GM23338 (cell line): ENCODE data around the gene PARVG. TPM values are rescaled to one million over a fixed set of nuclear protein-coding genes. Genes with fewer than 3 reads are reported as not detected.

Experiments
- ATAC-seq: fragments of 200-7000 bp; cut with Tn5 transposase; 3 replicates; pipeline ENCODE4 v1.9.1; 2020
- DNase-seq: peaks from one replicate; pipeline ENCODE4 v3.0.0-alpha.2; 2015; ENCODE audit warnings: low spot score
- H2AFZ ChIP-seq: fragments of 200-600 bp; sonication (generic); 2 replicates; pipeline ENCODE4 v1.8.0; 2016; ENCODE audit warnings: antibody characterized with exemption, mild to moderate bottlenecking, moderate library complexity
- H3F3A ChIP-seq: fragments of 200-600 bp; sonication (generic); replicated peaks from 2 replicates; pipeline ENCODE4 v1.8.0; 2017; ENCODE audit warnings: antibody characterized with exemption, mixed run types, low read depth
- H3K27ac ChIP-seq: fragments of 200-600 bp; sonication (generic); 2 replicates; pipeline ENCODE4 v1.6.1; 2016; ENCODE audit warnings: low read depth
- H3K27me3 ChIP-seq: fragments of 200-600 bp; sonication (generic); 2 replicates; pipeline ENCODE4 v1.8.0; 2016; ENCODE audit warnings: mild to moderate bottlenecking, mixed run types, moderate library complexity; ENCODE audit not compliant: insufficient read depth
- H3K36me3 ChIP-seq: fragments of 200-600 bp; sonication (generic); 2 replicates; pipeline ENCODE4 v1.8.0; 2016; ENCODE audit warnings: mild to moderate bottlenecking; ENCODE audit not compliant: insufficient read depth
- H3K4me1 ChIP-seq: fragments of 200-600 bp; sonication (generic); 2 replicates; pipeline ENCODE4 v1.8.0; 2016; ENCODE audit warnings: mild to moderate bottlenecking, moderate library complexity; ENCODE audit not compliant: insufficient read depth
- H3K4me2 ChIP-seq: fragments of 200-600 bp; sonication (generic); 2 replicates; pipeline ENCODE4 v1.7.1; 2017; ENCODE audit warnings: mixed run types
- H3K4me3 ChIP-seq: fragments of 200-600 bp; sonication (generic); 2 replicates; pipeline ENCODE4 v1.6.1; 2016; ENCODE audit warnings: mixed run types
- H3K79me2 ChIP-seq: fragments of 200-600 bp; sonication (generic); replicated peaks from 2 replicates; pipeline ENCODE4 v1.8.0; 2017; ENCODE audit warnings: mild to moderate bottlenecking; ENCODE audit not compliant: insufficient read depth
- H3K9me2 ChIP-seq: fragments of 200-600 bp; sonication (generic); 2 replicates; pipeline ENCODE4 v1.8.0; 2017; ENCODE audit not compliant: insufficient read depth
- H4K20me1 ChIP-seq: fragments of 200-600 bp; sonication (generic); replicated peaks from 2 replicates; pipeline ENCODE4 v1.8.0; 2017; ENCODE audit warnings: mild to moderate bottlenecking; ENCODE audit not compliant: insufficient read depth
- H3K27ac Mint-ChIP-seq: 2 replicates; pipeline ENCODE4 v1.8.0; 2020; ENCODE audit warnings: inconsistent platforms, mild to moderate bottlenecking, moderate library complexity, mixed read lengths
- H3K27me3 Mint-ChIP-seq: 3 replicates; pipeline ENCODE4 v1.8.0; 2022; ENCODE audit warnings: low read depth, mild to moderate bottlenecking, moderate library complexity, mixed read lengths, inconsistent platforms; ENCODE audit not compliant: insufficient read depth, poor library complexity
- H3K36me3 Mint-ChIP-seq: 3 replicates; pipeline ENCODE4 v1.8.0; 2021; ENCODE audit warnings: low read depth, mild to moderate bottlenecking, inconsistent platforms, moderate library complexity, mixed read lengths
- H3K4me1 Mint-ChIP-seq: 3 replicates; pipeline ENCODE4 v1.8.0; 2020; ENCODE audit warnings: mild to moderate bottlenecking, inconsistent platforms, mixed read lengths
- H3K4me3 Mint-ChIP-seq: 3 replicates; pipeline ENCODE4 v1.8.0; 2021; ENCODE audit warnings: moderate library complexity, mild to moderate bottlenecking, inconsistent platforms, mixed read lengths
- H3K9me3 Mint-ChIP-seq: 3 replicates; pipeline ENCODE4 v1.8.0; 2020; ENCODE audit warnings: moderate library complexity, mild to moderate bottlenecking, inconsistent platforms, mixed read lengths
- CREB1 ChIP-seq: fragments of 250-450 bp; sonication (Bioruptor Pico); IDR thresholded peaks from 2 replicates; pipeline ENCODE4 v1.5.0; 2020; ENCODE audit warnings: low read depth, mild to moderate bottlenecking, moderate library complexity
- CTCF ChIP-seq, 2 experiments: fragments of 200-600 bp in 1 of 2; sonication (generic) in 1 of 2; conservative IDR thresholded peaks; 2 replicates each; pipeline versions ENCODE4 v1.5.1 to v1.6.1; 2016 to 2017; ENCODE audit warnings: antibody characterized with exemption in 2 of 2, low read depth in 2 of 2, mild to moderate bottlenecking in 2 of 2, moderate library complexity in 1 of 2
- ETS1 ChIP-seq: IDR thresholded peaks from 2 replicates; pipeline ENCODE4 v1.6.1; 2016; ENCODE audit warnings: antibody characterized with exemption
- EZH2 ChIP-seq: fragments of 200-600 bp; sonication (generic); IDR thresholded peaks from one replicate; pipeline ENCODE4 v1.8.0; 2017; ENCODE audit warnings: antibody characterized with exemption, mild to moderate bottlenecking, low read depth; ENCODE audit not compliant: unreplicated experiment
- EZH2phosphoT487 ChIP-seq: fragments of 200-600 bp; sonication (generic); IDR thresholded peaks from one replicate; pipeline ENCODE4 v1.8.1; 2018; ENCODE audit warnings: antibody characterized with exemption; ENCODE audit not compliant: unreplicated experiment
- JUNB ChIP-seq: IDR thresholded peaks from one replicate; pipeline ENCODE4 v1.6.1; 2016; ENCODE audit warnings: antibody characterized with exemption; ENCODE audit not compliant: unreplicated experiment
- NANOG ChIP-seq: IDR thresholded peaks from 2 replicates; pipeline ENCODE4 v1.6.1; 2016; ENCODE audit warnings: antibody characterized with exemption, borderline replicate concordance
- POLR2AphosphoS5 ChIP-seq: IDR thresholded peaks from 2 replicates; pipeline ENCODE4 v1.6.1; 2016; ENCODE audit warnings: antibody characterized with exemption, low read depth
- STAT1 ChIP-seq: IDR thresholded peaks from one replicate; pipeline ENCODE4 v1.6.1; 2016; ENCODE audit warnings: antibody characterized with exemption; ENCODE audit not compliant: unreplicated experiment
- ZNF114 ChIP-seq: fragments of 250-450 bp; sonication (Bioruptor Pico); IDR thresholded peaks from 2 replicates; pipeline ENCODE4 v1.5.0; 2020; ENCODE audit warnings: mild to moderate bottlenecking, moderate library complexity
- ZNF331 ChIP-seq: fragments of 250-450 bp; sonication (Bioruptor Pico); IDR thresholded peaks from 2 replicates; pipeline ENCODE4 v1.5.0; 2020; ENCODE audit warnings: low read depth, mild to moderate bottlenecking, moderate library complexity
- ZNF462 ChIP-seq: fragments of 250-450 bp; sonication (Bioruptor Pico); IDR thresholded peaks from 2 replicates; pipeline ENCODE4 v1.5.0; 2020; ENCODE audit warnings: mild to moderate bottlenecking, moderate library complexity
- polyA plus RNA-seq: library from polyadenylated mRNA; unstranded; fragments of >200 nt; fragmentation: Nextera tagmentation; extraction: Ambion mirVana; gene quantifications from 2 replicates; pipeline ENCODE4 v1.2.1, GENCODE V29; 2016
- total RNA-seq: library from RNA; depleted of rRNA; stranded (reverse); fragments of >200 nt; shearing (Covaris generic); gene quantifications from 2 replicates; pipeline ENCODE4 v1.2.3, GENCODE V29; 2014

PARVG gene
- total and polyA plus RNA-seq, 2 experiments from 2014 or later: 0.14 to 0.31 TPM

GRCh38 chr22:44165286-44165874, 15.3 kb upstream of the PARVG start (continued):
- TF ChIP-seq EZH2 (no peak), CREB1 (no peak), ZNF331 (CRISPR knock-in tag) (no peak), NANOG (no peak), CTCF (conservative IDR thresholded peaks at IDR 0.05; ENCODE audit: low read depth in 2 of 2) (no peak), POLR2AphosphoS5 (no peak)

GRCh38 chr22:44166498-44167276, 14.0 kb upstream of the PARVG start:
- Histone ChIP-seq H3K79me2 (no peaks in the 10 kb centered on the region), H3F3A (no peaks in the 10 kb centered on the region), H4K20me1 (no peaks in the 10 kb centered on the region), H3K4me3 (no peak overlapping the region), H3K4me1 (peaks cover 7% of the 10 kb centered on the region; the same call in 1 of the 2 replicates), H3K9me2 (no peaks in the 10 kb centered on the region), H2AFZ (no peak overlapping the region), H3K4me2 (no peak overlapping the region), H3K36me3 (no peaks in the 10 kb centered on the region), H3K27me3 (no peaks in the 10 kb centered on the region), H3K27ac (no peak overlapping the region)
- ATAC-seq (peak; percentile 20; the same call in 2 of the 3 replicates), DNase-seq (no peak)
- Mint-ChIP-seq H3K4me1 (peaks cover 21% of the 10 kb centered on the region), H3K27me3 (peaks cover 5% of the 10 kb centered on the region), H3K4me3 (no peak overlapping the region), H3K9me3 (no peaks in the 10 kb centered on the region), H3K36me3 (no peaks in the 10 kb centered on the region), H3K27ac (no peak overlapping the region)
- TF ChIP-seq ZNF462 (CRISPR knock-in tag) (no peak), ETS1 (no peak), NANOG (no peak), EZH2 (no peak), JUNB (no peak), STAT1 (no peak), ZNF114 (CRISPR knock-in tag) (no peak), CREB1 (no peak), CTCF (conservative IDR thresholded peaks at IDR 0.05; ENCODE audit: low read depth in 2 of 2) (no peak), EZH2phosphoT487 (no peak)
